ENCODE data around the gene PSMA2. TPM values are rescaled to one million over a fixed set of nuclear protein-coding genes. Genes with fewer than 3 reads are reported as not detected.

Gene PSMA2
- total RNA-seq, 2 experiments from 2014 or later, result 38.8 to 41.0 TPM

DNA sequence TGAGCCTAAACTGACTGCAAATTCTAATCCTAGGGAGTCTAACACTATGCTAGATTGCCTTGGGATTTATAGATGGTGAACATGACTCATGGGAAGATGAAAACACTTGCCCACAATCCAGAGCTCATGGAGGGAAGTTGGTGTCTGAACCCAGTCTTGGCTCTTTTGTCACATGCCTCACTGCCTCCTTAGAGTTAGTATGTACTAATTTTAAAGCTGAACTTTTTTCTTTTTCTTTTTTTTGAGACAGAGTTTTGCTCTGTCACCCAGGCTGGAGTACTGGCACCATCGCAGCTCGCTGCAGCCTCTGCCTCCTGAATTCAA lies 14.6 kb upstream of the PSMA2 start:
- TF ChIP-seq CTCF (IDR thresholded peaks at IDR 0.05), result no peak
- Mint-ChIP-seq H3K4me3 (no peak overlapping the region), H3K9me3 (no peaks in the 10 kb centered on the region), H3K36me3 (ENCODE audit: low read depth) (no peaks in the 10 kb centered on the region), H3K27ac (no peak overlapping the region), H3K4me1 (ENCODE audit: low read depth) (no peaks in the 10 kb centered on the region), H3K27me3 (peaks cover 4% of the 10 kb centered on the region)
- no peak for ATAC-seq (ENCODE audit: poor library complexity)
- no peak for DNase-seq
- H3K27ac ChIP-seq (ENCODE audit: low read depth in 1 of 2, low read length in 2 of 2), result no peak overlapping the region
- no peaks in the 10 kb centered on the region for H3K9me3 ChIP-seq (ENCODE audit: control insufficient read depth in 1 of 2, insufficient read depth in 1 of 2, low read length in 2 of 2)
- no peak overlapping the region for H3K4me3 ChIP-seq (ENCODE audit: low read length)
- peaks cover 4% of the 10 kb centered on the region for H3K4me1 ChIP-seq (ENCODE audit: insufficient read depth, low read length)
- ChIA-PET POLR2A (no interaction called here), CTCF (no interaction called here)
- H3K36me3 ChIP-seq (ENCODE audit: insufficient read depth, low read length), result no peaks in the 10 kb centered on the region
- intact Hi-C loops (cut with DNase I, micrococcal nuclease), result loop anchor here in 1 of 2 experiments (10.0 kb wide), 1 partner anchor 318 kb away; no protein-coding TSS in a partner anchor
- H3K27me3 ChIP-seq (ENCODE audit: control insufficient read depth in 1 of 2, insufficient read depth in 2 of 2, low read length in 2 of 2), result no peaks in the 10 kb centered on the region

- TF ChIP-seq CTCF (IDR thresholded peaks at IDR 0.05), result no peak
- Mint-ChIP-seq H3K27ac (no peak overlapping the region), H3K9me3 (no peaks in the 10 kb centered on the region), H3K27me3 (peaks cover 4% of the 10 kb centered on the region), H3K36me3 (ENCODE audit: low read depth) (peaks cover 2% of the 10 kb centered on the region), H3K4me3 (no peak overlapping the region), H3K4me1 (ENCODE audit: low read depth) (peaks cover 2% of the 10 kb centered on the region)
- no peaks in the 10 kb centered on the region for H3K36me3 ChIP-seq (ENCODE audit: insufficient read depth, low read length)
- ChIA-PET POLR2A (no interaction called here), CTCF (no interaction called here)
- intact Hi-C loops (cut with DNase I, micrococcal nuclease), result loop anchor here in 1 of 2 experiments (10.0 kb wide), 1 partner anchor 319 kb away; no protein-coding TSS in a partner anchor
- no peaks in the 10 kb centered on the region for H3K27me3 ChIP-seq (ENCODE audit: control insufficient read depth in 1 of 2, insufficient read depth in 2 of 2, low read length in 2 of 2)
- H3K27ac ChIP-seq (ENCODE audit: low read depth in 1 of 2, low read length in 2 of 2), result no peak overlapping the region
- H3K4me3 ChIP-seq (ENCODE audit: low read length), result no peak overlapping the region
- H3K4me1 ChIP-seq (ENCODE audit: insufficient read depth, low read length), result peaks cover 4% of the 10 kb centered on the region
- DNase-seq (no peak), ATAC-seq (ENCODE audit: poor library complexity) (no peak)
- no peaks in the 10 kb centered on the region for H3K9me3 ChIP-seq (ENCODE audit: control insufficient read depth in 1 of 2, insufficient read depth in 1 of 2, low read length in 2 of 2)
Observed at GRCh38 chr7:42945821-42946626, 14.1 kb upstream of the PSMA2 start.

DNA sequence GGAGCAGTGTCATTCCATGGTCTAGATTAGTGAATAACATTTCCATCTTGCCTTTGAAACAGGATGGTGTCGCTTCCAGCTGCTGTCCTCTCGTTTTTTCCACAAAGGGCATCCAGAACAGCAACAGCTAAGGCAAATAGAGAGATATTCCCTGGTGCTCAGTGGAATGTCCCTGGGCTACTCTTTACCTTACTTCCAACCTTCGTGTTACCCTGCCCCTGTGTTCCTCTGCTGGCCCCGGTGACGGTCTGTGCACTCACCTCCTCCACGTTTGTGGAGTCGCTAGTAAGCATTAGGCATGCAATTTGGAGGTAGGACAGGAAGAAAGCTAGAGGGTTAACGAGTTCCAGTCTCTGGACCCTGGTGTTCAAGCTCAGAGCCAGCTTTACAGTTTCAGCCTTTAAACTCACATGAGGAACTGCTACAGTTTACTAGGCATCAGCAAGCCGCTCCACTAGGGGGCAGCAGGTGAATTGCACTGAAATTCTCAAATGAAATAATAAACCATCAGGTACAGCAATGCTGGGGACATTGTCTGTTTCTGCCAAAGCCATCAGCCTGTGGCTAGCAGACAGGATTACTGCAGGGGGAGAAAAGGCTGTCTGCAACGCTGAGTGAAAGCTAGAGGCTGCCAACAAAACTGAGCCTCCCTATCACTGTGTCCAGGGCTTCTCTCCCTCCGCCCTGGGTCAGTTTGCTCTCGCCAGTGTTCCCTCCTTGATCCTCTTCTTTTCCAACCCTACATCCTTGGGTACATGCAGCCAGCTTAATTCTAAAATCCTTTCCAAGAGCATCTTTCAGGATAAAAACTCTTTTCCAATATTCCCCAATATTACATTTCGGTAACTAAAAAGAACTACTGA lies 9.2 kb upstream of the PSMA2 start:
- no peaks in the 10 kb centered on the region for H3K27me3 ChIP-seq (ENCODE audit: control insufficient read depth in 1 of 2, insufficient read depth in 2 of 2, low read length in 2 of 2)
- DNase-seq (peak; percentile 58 to 80 (median 71)), ATAC-seq (ENCODE audit: poor library complexity) (peak; percentile 72)
- peaks cover 30% of the 10 kb centered on the region for H3K36me3 ChIP-seq (ENCODE audit: insufficient read depth, low read length)
- peaks cover 4% of the 10 kb centered on the region for H3K4me1 ChIP-seq (ENCODE audit: insufficient read depth, low read length)
- peak; percentile 87 for TF ChIP-seq CTCF (IDR thresholded peaks at IDR 0.05)
- H3K4me3 ChIP-seq (ENCODE audit: low read length), result no peak overlapping the region
- no peak overlapping the region for H3K4me3 Mint-ChIP-seq
- no peaks in the 10 kb centered on the region for H3K9me3 Mint-ChIP-seq
- peaks cover 4% of the 10 kb centered on the region for H3K4me1 Mint-ChIP-seq (ENCODE audit: low read depth)
- CTCF ChIA-PET, result interaction anchor here (0.8 to 1.2 kb wide), 6 partner anchors 9 to 898 kb away, joined by 3 to 12 read pairs (median 4); partner anchors contain the start of genes MRPL32 and PSMA2
- no peak overlapping the region for H3K27ac ChIP-seq (ENCODE audit: low read depth in 1 of 2, low read length in 2 of 2)
- intact Hi-C loops (cut with DNase I, micrococcal nuclease), result loop anchor here (1.0 to 10.0 kb wide), 5 partner anchors 320 to 898 kb away; no protein-coding TSS in a partner anchor
- POLR2A ChIA-PET, result interaction anchor here (0.6 to 1.2 kb wide), 4 partner anchors 9 to 898 kb away, joined by 3 to 8 read pairs (median 4); partner anchors contain the start of genes COA1, MRPL32, PSMA2 and STK17A
- peaks cover 39% of the 10 kb centered on the region for H3K36me3 Mint-ChIP-seq (ENCODE audit: low read depth)
- H3K9me3 ChIP-seq (ENCODE audit: control insufficient read depth in 1 of 2, insufficient read depth in 1 of 2, low read length in 2 of 2), result no peaks in the 10 kb centered on the region
- no peaks in the 10 kb centered on the region for H3K27me3 Mint-ChIP-seq
- no peak overlapping the region for H3K27ac Mint-ChIP-seq
